Measurements from ENCODE around the gene RPL18.

RPL18 gene

DNA sequence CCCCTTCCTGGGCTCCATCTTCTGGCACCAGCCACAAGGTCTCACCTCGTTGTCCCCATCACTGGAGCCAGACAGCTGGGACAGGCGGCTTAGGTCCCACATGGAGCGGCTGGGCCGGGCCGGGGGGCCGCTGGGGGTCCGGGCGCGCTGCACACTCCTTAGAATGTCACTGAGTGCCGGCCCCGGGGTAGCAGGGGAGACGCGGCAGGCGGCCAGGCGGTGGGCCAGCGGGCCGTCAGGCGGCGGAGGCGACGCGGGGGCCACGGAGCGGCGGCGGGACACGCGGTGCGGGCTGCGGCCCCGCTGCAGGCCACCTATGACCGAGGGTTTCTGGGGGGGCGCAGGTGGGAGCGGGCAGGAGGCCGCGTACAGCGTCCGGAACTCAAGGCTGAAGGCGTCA lies 15.5 kb downstream of the RPL18 start:
- Histone ChIP-seq H3K4me2 (ENCODE audit: insufficient read depth, low read length) (no peak overlapping the region), H3K9me3 (ENCODE audit: insufficient read depth, low read length, severe bottlenecking) (no peaks in the 10 kb centered on the region), H3K27me3 (ENCODE audit: insufficient read depth, low read length, poor library complexity) (no peaks in the 10 kb centered on the region), H3K36me3 (ENCODE audit: insufficient read depth, low read length) (no peaks in the 10 kb centered on the region), H3K4me1 (ENCODE audit: insufficient read depth, low read length) (no peaks in the 10 kb centered on the region), H3K4me3 (ENCODE audit: low read depth in 1 of 2, low read length in 2 of 2) (no peak overlapping the region), H3K79me2 (ENCODE audit: insufficient read depth, low read length) (no peaks in the 10 kb centered on the region), H2AFZ (ENCODE audit: low read depth, low read length) (no peak overlapping the region), H3K9ac (ENCODE audit: low read depth, low read length) (no peak overlapping the region), H3K27ac (ENCODE audit: low read length) (no peak overlapping the region), H4K20me1 (ENCODE audit: insufficient read depth, low read length) (no peaks in the 10 kb centered on the region)
- DNase-seq = no peak
- ATAC-seq (ENCODE audit: insufficient read depth, low read depth) = no peak
- TF ChIP-seq EZH2 (IDR thresholded peaks at IDR 0.05; ENCODE audit: borderline replicate concordance, low read depth, low read length, severe bottlenecking) = no peak
- TF ChIP-seq, protein P1, sequence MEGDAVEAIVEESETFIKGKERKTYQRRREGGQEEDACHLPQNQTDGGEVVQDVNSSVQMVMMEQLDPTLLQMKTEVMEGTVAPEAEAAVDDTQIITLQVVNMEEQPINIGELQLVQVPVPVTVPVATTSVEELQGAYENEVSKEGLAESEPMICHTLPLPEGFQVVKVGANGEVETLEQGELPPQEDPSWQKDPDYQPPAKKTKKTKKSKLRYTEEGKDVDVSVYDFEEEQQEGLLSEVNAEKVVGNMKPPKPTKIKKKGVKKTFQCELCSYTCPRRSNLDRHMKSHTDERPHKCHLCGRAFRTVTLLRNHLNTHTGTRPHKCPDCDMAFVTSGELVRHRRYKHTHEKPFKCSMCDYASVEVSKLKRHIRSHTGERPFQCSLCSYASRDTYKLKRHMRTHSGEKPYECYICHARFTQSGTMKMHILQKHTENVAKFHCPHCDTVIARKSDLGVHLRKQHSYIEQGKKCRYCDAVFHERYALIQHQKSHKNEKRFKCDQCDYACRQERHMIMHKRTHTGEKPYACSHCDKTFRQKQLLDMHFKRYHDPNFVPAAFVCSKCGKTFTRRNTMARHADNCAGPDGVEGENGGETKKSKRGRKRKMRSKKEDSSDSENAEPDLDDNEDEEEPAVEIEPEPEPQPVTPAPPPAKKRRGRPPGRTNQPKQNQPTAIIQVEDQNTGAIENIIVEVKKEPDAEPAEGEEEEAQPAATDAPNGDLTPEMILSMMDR (IDR thresholded peaks at IDR 0.05; ENCODE audit: borderline replicate concordance, extremely low read depth, low read length, poor library complexity, severe bottlenecking) = no peak

DNA sequence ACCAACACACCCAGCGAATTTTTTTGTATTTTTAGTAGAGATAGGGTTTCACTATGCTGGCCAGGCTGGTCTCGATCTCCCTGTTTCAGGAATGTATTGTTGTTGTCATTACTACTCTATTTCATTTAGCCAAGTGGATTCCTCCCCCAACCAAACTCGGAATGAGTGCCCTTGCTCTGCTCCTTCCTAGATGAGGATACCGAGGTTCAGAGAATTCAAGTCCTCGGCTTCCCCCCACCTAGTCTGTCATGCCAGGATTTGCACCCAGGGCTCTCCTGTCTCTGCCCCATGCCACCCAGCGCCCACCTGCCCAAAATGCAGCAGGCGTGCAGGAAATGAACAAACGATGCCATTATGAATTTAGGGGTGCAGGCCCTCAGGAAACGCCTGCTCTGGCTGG lies 16.0 kb downstream of the RPL18 start:
- H3K4me2 ChIP-seq (ENCODE audit: insufficient read depth, low read length) = no peak overlapping the region
- no peak overlapping the region for H2AFZ ChIP-seq (ENCODE audit: low read depth, low read length)
- H3K27ac ChIP-seq (ENCODE audit: low read length) = no peak overlapping the region
- DNase-seq = no peak
- H3K9ac ChIP-seq (ENCODE audit: low read depth, low read length) = no peak overlapping the region
- no peaks in the 10 kb centered on the region for H3K36me3 ChIP-seq (ENCODE audit: insufficient read depth, low read length)
- no peak for ATAC-seq (ENCODE audit: insufficient read depth, low read depth)
- no peak for TF ChIP-seq EZH2 (IDR thresholded peaks at IDR 0.05; ENCODE audit: borderline replicate concordance, low read depth, low read length, severe bottlenecking)
- TF ChIP-seq, protein P1 (IDR thresholded peaks at IDR 0.05; ENCODE audit: borderline replicate concordance, extremely low read depth, low read length, poor library complexity, severe bottlenecking) = no peak
- no peaks in the 10 kb centered on the region for H3K27me3 ChIP-seq (ENCODE audit: insufficient read depth, low read length, poor library complexity)
- no peaks in the 10 kb centered on the region for H3K4me1 ChIP-seq (ENCODE audit: insufficient read depth, low read length)
- no peaks in the 10 kb centered on the region for H3K9me3 ChIP-seq (ENCODE audit: insufficient read depth, low read length, severe bottlenecking)
- no peaks in the 10 kb centered on the region for H3K79me2 ChIP-seq (ENCODE audit: insufficient read depth, low read length)
- H4K20me1 ChIP-seq (ENCODE audit: insufficient read depth, low read length) = no peaks in the 10 kb centered on the region
- no peak overlapping the region for H3K4me3 ChIP-seq (ENCODE audit: low read depth in 1 of 2, low read length in 2 of 2)

DNA sequence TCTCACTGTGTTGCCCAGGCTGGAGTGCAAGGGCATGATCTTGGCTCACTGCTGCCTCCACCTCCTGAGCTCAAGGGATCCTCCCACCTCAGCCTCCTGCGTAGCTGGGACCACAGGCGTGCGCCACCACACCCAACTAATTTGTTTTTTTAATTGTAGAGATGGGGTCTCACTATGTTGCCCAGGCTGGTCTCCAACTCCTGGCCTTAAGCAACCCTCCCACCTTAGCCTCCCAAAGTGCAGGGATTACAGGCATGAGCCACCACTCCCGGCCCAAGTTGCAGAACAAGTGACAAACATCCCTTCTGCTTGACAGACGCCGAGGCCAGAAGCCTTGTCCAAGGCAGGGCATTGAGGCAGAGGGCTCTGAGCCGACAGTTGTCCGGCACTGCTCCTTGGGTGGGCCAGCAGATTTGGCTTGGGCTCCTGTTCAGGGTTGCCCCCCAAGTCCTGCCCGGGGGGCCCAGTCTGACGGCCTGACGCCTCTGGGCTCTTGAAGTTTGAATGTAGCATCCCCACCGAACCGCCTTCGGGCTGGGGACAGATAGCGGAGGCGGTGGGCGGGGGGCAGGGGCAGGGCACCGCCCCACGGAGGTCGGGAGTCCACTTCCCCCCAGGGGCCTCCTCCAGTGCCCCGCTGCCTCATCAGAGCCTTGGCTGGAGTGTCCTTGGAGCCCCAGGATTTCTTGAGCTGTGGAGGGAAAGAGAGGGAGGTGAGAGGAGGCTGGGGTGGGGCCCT lies 18.1 kb downstream of the RPL18 start:
- Histone ChIP-seq H3K9me3 (ENCODE audit: insufficient read depth, low read length, severe bottlenecking) (no peaks in the 10 kb centered on the region), H3K36me3 (ENCODE audit: insufficient read depth, low read length) (no peaks in the 10 kb centered on the region), H3K4me1 (ENCODE audit: insufficient read depth, low read length) (no peaks in the 10 kb centered on the region), H3K27ac (ENCODE audit: low read length) (no peak overlapping the region), H3K79me2 (ENCODE audit: insufficient read depth, low read length) (no peaks in the 10 kb centered on the region), H3K4me2 (ENCODE audit: insufficient read depth, low read length) (no peak overlapping the region), H2AFZ (ENCODE audit: low read depth, low read length) (no peak overlapping the region), H4K20me1 (ENCODE audit: insufficient read depth, low read length) (no peaks in the 10 kb centered on the region), H3K4me3 (ENCODE audit: low read depth in 1 of 2, low read length in 2 of 2) (no peak overlapping the region), H3K9ac (ENCODE audit: low read depth, low read length) (no peak overlapping the region), H3K27me3 (ENCODE audit: insufficient read depth, low read length, poor library complexity) (no peaks in the 10 kb centered on the region)
- TF ChIP-seq, protein P1 (IDR thresholded peaks at IDR 0.05; ENCODE audit: borderline replicate concordance, extremely low read depth, low read length, poor library complexity, severe bottlenecking) = no peak
- no peak for TF ChIP-seq EZH2 (IDR thresholded peaks at IDR 0.05; ENCODE audit: borderline replicate concordance, low read depth, low read length, severe bottlenecking)
- no peak for ATAC-seq (ENCODE audit: insufficient read depth, low read depth)
- no peak for DNase-seq

All from DND-41 (cell line).